Occipital lobe (tissue), 2 donors: ENCODE results near the gene TRAF2. TPM values are rescaled to one million over a fixed set of nuclear protein-coding genes. Genes with fewer than 3 reads are reported as not detected.
"Not testable (repeated sequence)": the region's sequence is repeated elsewhere in the genome, so short reads cannot be mapped to it uniquely, and the experiment has no call there.

Experiments
- DNase-seq: peaks from one replicate; lab custom pipeline; 2025; lab: John Stamatoyannopoulos, UW
- total RNA-seq: library from RNA; depleted of rRNA; stranded (reverse); fragments of >200 nt; gene quantifications from one replicate; pipeline ENCODE4 v1.2.3, GENCODE V29; 2014

Gene TRAF2
- total RNA-seq, result 8.9 TPM

- DNase-seq, result peak; percentile 95
Measured at GRCh38 chr9:136885950-136886578, at the start of gene TRAF2. TSS of gene TRAF2 (plus strand) at chr9:136886516. CDS start at chr9:136898741, 12,225 bp downstream.

GRCh38 chr9:136837146-136837855, 49.0 kb upstream of the TRAF2 start:
- no peak for DNase-seq

- not testable (repeated sequence) for DNase-seq
Measured at GRCh38 chr9:136837856-136838277, 48.4 kb upstream of the TRAF2 start.

- no peak for DNase-seq
Measured at GRCh38 chr9:136838314-136839228, 47.7 kb upstream of the TRAF2 start.

GRCh38 chr9:136839229-136840139, 46.8 kb upstream of the TRAF2 start:
- DNase-seq, result no peak

- DNase-seq, result no peak
Measured at GRCh38 chr9:136840140-136840876, 46.0 kb upstream of the TRAF2 start.

GRCh38 chr9:136840877-136841645, 45.3 kb upstream of the TRAF2 start:
- peak; percentile 81 for DNase-seq

GRCh38 chr9:136841646-136842379, 44.5 kb upstream of the TRAF2 start:
- not testable (repeated sequence) for DNase-seq

GRCh38 chr9:136842380-136842948, 43.9 kb upstream of the TRAF2 start, which contains the start of gene AJM1:
TSS of gene AJM1 (plus strand) at chr9:136842478. CDS start at chr9:136844415, 1,937 bp downstream.
- DNase-seq, result peak; percentile 68

- DNase-seq, result not testable (repeated sequence)
Measured at GRCh38 chr9:136843159-136843800, 43.0 kb upstream of the TRAF2 start.

GRCh38 chr9:136843801-136844740, 42.2 kb upstream of the TRAF2 start:
- DNase-seq, result not testable (repeated sequence)

GRCh38 chr9:136844761-136845464, 41.4 kb upstream of the TRAF2 start:
- no peak for DNase-seq

- DNase-seq, result no peak
Measured at GRCh38 chr9:136845465-136846260, 40.7 kb upstream of the TRAF2 start.

GRCh38 chr9:136846376-136847087, 39.8 kb upstream of the TRAF2 start:
- no peak for DNase-seq
